GM12891 (cell line): Measurements from ENCODE around the gene LONP2.

Experiments used
- POLR2A ChIP-seq: IDR thresholded peaks from 2 replicates; pipeline ENCODE4 v1.6.1; 2011; ENCODE audit warnings: low read depth, low read length, control low read depth
- POLR2AphosphoS5 ChIP-seq: IDR thresholded peaks from 2 replicates; pipeline ENCODE4 v1.6.1; 2011; ENCODE audit warnings: low read depth, low read length, control low read depth
- POU2F2 ChIP-seq: IDR thresholded peaks from 2 replicates; pipeline ENCODE4 v1.6.1; 2011; ENCODE audit warnings: low read depth, mild to moderate bottlenecking, control low read depth, low read length, moderate library complexity
- SPI1 ChIP-seq: IDR thresholded peaks from 2 replicates; pipeline ENCODE4 v1.6.1; 2011; ENCODE audit warnings: low read depth, low read length, control low read depth
- TAF1 ChIP-seq: IDR thresholded peaks from 2 replicates; pipeline ENCODE4 v1.6.1; 2011; ENCODE audit warnings: low read depth, low read length, control low read depth

DNA sequence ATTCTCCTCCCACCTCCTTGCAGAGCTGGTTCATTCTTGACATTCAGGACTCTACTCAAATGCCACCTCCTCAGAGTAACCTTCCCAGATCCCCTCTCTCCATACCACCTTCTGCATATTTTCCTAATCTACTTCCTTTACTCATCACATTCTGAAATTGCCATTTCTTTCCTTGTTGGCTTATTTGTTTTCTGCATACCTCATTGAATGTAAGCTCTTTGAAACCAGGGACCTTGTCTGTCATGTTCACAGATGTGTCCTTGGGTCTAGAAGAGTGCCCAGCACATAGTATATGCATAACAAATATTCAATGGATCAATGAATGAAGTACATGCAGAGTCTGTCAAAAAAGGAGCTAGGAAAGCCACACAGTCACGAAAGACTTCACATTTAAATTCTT is 7.8 kb upstream of the LONP2 start:
- TF ChIP-seq POLR2AphosphoS5 (no peak), TAF1 (no peak), POLR2A (no peak), SPI1 (no peak), POU2F2 (no peak)
